ENCODE data around the gene PROP1. TPM values are rescaled to one million over a fixed set of nuclear protein-coding genes. Genes with fewer than 3 reads are reported as not detected.

PROP1 gene
- total RNA-seq, 1 donor from 2014 or later, result not detected

GRCh38 chr5:177997319-177997670 lies 1.3 kb upstream of the PROP1 start:
- intact Hi-C loops (cut with DNase I), result no loop called here
- no peak for TF ChIP-seq CTCF (IDR thresholded peaks at IDR 0.05)
- no peak for DNase-seq (ENCODE audit: low spot score in 2 of 2)
- no peaks in the 10 kb centered on the region for H3K9me3 ChIP-seq
- no peak overlapping the region for H3K4me3 ChIP-seq
- no peaks in the 10 kb centered on the region for H3K27me3 ChIP-seq
- H3K4me1 ChIP-seq, result no peaks in the 10 kb centered on the region
- no peak overlapping the region for H3K27ac ChIP-seq
- H3K36me3 ChIP-seq, result no peaks in the 10 kb centered on the region

GRCh38 chr5:177996660-177997318 lies 747 bp upstream of the PROP1 start:
- TF ChIP-seq CTCF (IDR thresholded peaks at IDR 0.05), result no peak
- Histone ChIP-seq H3K27ac (no peak overlapping the region), H3K4me1 (no peaks in the 10 kb centered on the region), H3K9me3 (no peaks in the 10 kb centered on the region), H3K36me3 (no peaks in the 10 kb centered on the region), H3K4me3 (no peak overlapping the region), H3K27me3 (no peaks in the 10 kb centered on the region)
- intact Hi-C loops (cut with DNase I), result no loop called here
- DNase-seq (ENCODE audit: low spot score in 2 of 2), result no peak

- no peak for TF ChIP-seq CTCF (IDR thresholded peaks at IDR 0.05)
- no peaks in the 10 kb centered on the region for H3K9me3 ChIP-seq
- H3K27ac ChIP-seq, result no peak overlapping the region
- no peaks in the 10 kb centered on the region for H3K36me3 ChIP-seq
- H3K4me1 ChIP-seq, result no peaks in the 10 kb centered on the region
- DNase-seq (ENCODE audit: low spot score in 2 of 2), result no peak
- H3K4me3 ChIP-seq, result no peak overlapping the region
- intact Hi-C loops (cut with DNase I), result no loop called here
- H3K27me3 ChIP-seq, result no peaks in the 10 kb centered on the region
Observed at GRCh38 chr5:177994561-177995190, 1.4 kb downstream of the PROP1 start.

- H3K9me3 ChIP-seq, result no peaks in the 10 kb centered on the region
- H3K27ac ChIP-seq, result no peak overlapping the region
- H3K4me1 ChIP-seq, result no peaks in the 10 kb centered on the region
- H3K27me3 ChIP-seq, result no peaks in the 10 kb centered on the region
- no peak overlapping the region for H3K4me3 ChIP-seq
- intact Hi-C loops (cut with DNase I), result no loop called here
- no peaks in the 10 kb centered on the region for H3K36me3 ChIP-seq
- TF ChIP-seq CTCF (IDR thresholded peaks at IDR 0.05), result no peak
- DNase-seq (ENCODE audit: low spot score in 2 of 2), result no peak
Observed at GRCh38 chr5:177994063-177994462, 2.0 kb downstream of the PROP1 start.

- no peaks in the 10 kb centered on the region for H3K4me1 ChIP-seq
- intact Hi-C loops (cut with DNase I), result no loop called here
- H3K27ac ChIP-seq, result no peak overlapping the region
- H3K9me3 ChIP-seq, result no peaks in the 10 kb centered on the region
- H3K36me3 ChIP-seq, result no peaks in the 10 kb centered on the region
- no peak for DNase-seq (ENCODE audit: low spot score in 2 of 2)
- no peak for TF ChIP-seq CTCF (IDR thresholded peaks at IDR 0.05)
- no peak overlapping the region for H3K4me3 ChIP-seq
- no peaks in the 10 kb centered on the region for H3K27me3 ChIP-seq
Observed at GRCh38 chr5:177992466-177992865, 3.6 kb downstream of the PROP1 start.
